ENCODE results near the gene USP37. TPM values are rescaled to one million over a fixed set of nuclear protein-coding genes. Genes with fewer than 3 reads are reported as not detected.

The USP37 gene
- total RNA-seq, 2 experiments from 2014 or later = 27.4 to 30.5 TPM

- H3K4me3 Mint-ChIP-seq = no peak overlapping the region
- peaks cover 56% of the 10 kb centered on the region for H3K36me3 Mint-ChIP-seq (ENCODE audit: low read depth)
- no peaks in the 10 kb centered on the region for H3K27me3 Mint-ChIP-seq
- ChIA-PET POLR2A (no interaction called here), CTCF (no interaction called here)
- DNase-seq = no peak
- H3K4me1 Mint-ChIP-seq = peaks cover 16% of the 10 kb centered on the region
- H3K9me3 Mint-ChIP-seq = no peaks in the 10 kb centered on the region
- H3K27ac Mint-ChIP-seq = no peak overlapping the region
These were observed 82.0 kb downstream of the USP37 start for GRCh38 chr2:218485986-218486667.

- H3K4me1 Mint-ChIP-seq = peaks cover 16% of the 10 kb centered on the region
These were observed 85.5 kb downstream of the USP37 start for GRCh38 chr2:218482651-218483050.

GRCh38 chr2:218479595-218479994, 88.6 kb downstream of the USP37 start:
- no peak overlapping the region for H3K27ac Mint-ChIP-seq
- CTCF ChIA-PET = interaction anchor here (1.4 to 1.7 kb wide), 2 partner anchors 8 to 45 kb away, joined by 3 to 4 read pairs; no protein-coding TSS in a partner anchor
- POLR2A ChIA-PET = no interaction called here
- H3K4me3 Mint-ChIP-seq = no peak overlapping the region
- H3K4me1 Mint-ChIP-seq = peaks cover 16% of the 10 kb centered on the region
- no peak for DNase-seq
- no peaks in the 10 kb centered on the region for H3K9me3 Mint-ChIP-seq
- peaks cover 33% of the 10 kb centered on the region for H3K36me3 Mint-ChIP-seq (ENCODE audit: low read depth)
- H3K27me3 Mint-ChIP-seq = no peaks in the 10 kb centered on the region

More at GRCh38 chr2:218482651-218483050, 85.5 kb downstream of the USP37 start:
- Mint-ChIP-seq H3K27ac (peak overlapping the region; percentile 47), H3K4me3 (no peak overlapping the region), H3K9me3 (no peaks in the 10 kb centered on the region), H3K36me3 (ENCODE audit: low read depth) (peaks cover 44% of the 10 kb centered on the region), H3K27me3 (no peaks in the 10 kb centered on the region)
- ChIA-PET CTCF (no interaction called here), POLR2A (no interaction called here)
- no peak for DNase-seq

- H3K36me3 Mint-ChIP-seq (ENCODE audit: low read depth) = peaks cover 39% of the 10 kb centered on the region
- DNase-seq = no peak
- H3K4me1 Mint-ChIP-seq = peaks cover 12% of the 10 kb centered on the region
- no peak overlapping the region for H3K27ac Mint-ChIP-seq
- ChIA-PET CTCF (no interaction called here), POLR2A (no interaction called here)
- H3K9me3 Mint-ChIP-seq = no peaks in the 10 kb centered on the region
- H3K27me3 Mint-ChIP-seq = no peaks in the 10 kb centered on the region
- no peak overlapping the region for H3K4me3 Mint-ChIP-seq
These were observed 89.6 kb downstream of the USP37 start for GRCh38 chr2:218478544-218478943.

- H3K27me3 Mint-ChIP-seq = no peaks in the 10 kb centered on the region
- no peaks in the 10 kb centered on the region for H3K9me3 Mint-ChIP-seq
- DNase-seq = no peak
- H3K4me3 Mint-ChIP-seq = no peak overlapping the region
- H3K36me3 Mint-ChIP-seq (ENCODE audit: low read depth) = peaks cover 45% of the 10 kb centered on the region
- ChIA-PET CTCF (no interaction called here), POLR2A (no interaction called here)
- H3K4me1 Mint-ChIP-seq = peaks cover 3% of the 10 kb centered on the region
- no peak overlapping the region for H3K27ac Mint-ChIP-seq
These were observed 90.9 kb downstream of the USP37 start for GRCh38 chr2:218477247-218477646.

GRCh38 chr2:218476676-218477075, 91.5 kb downstream of the USP37 start:
- Mint-ChIP-seq H3K27me3 (no peaks in the 10 kb centered on the region), H3K4me1 (peaks cover 5% of the 10 kb centered on the region), H3K4me3 (no peak overlapping the region), H3K36me3 (ENCODE audit: low read depth) (peaks cover 49% of the 10 kb centered on the region), H3K27ac (no peak overlapping the region), H3K9me3 (no peaks in the 10 kb centered on the region)
- ChIA-PET POLR2A (no interaction called here), CTCF (no interaction called here)
- DNase-seq = no peak

GRCh38 chr2:218474527-218474926, 93.6 kb downstream of the USP37 start:
- no peaks in the 10 kb centered on the region for H3K9me3 Mint-ChIP-seq
- ChIA-PET POLR2A (no interaction called here), CTCF (interaction anchor here (1.2 to 1.3 kb wide), 2 partner anchors 11 to 373 kb away, joined by 3 read pairs; no protein-coding TSS in a partner anchor)
- no peak overlapping the region for H3K4me3 Mint-ChIP-seq
- H3K4me1 Mint-ChIP-seq = peaks cover 17% of the 10 kb centered on the region
- H3K36me3 Mint-ChIP-seq (ENCODE audit: low read depth) = peaks cover 56% of the 10 kb centered on the region
- H3K27me3 Mint-ChIP-seq = no peaks in the 10 kb centered on the region
- H3K27ac Mint-ChIP-seq = no peak overlapping the region
- no peak for DNase-seq

GRCh38 chr2:218472988-218473387, 95.2 kb downstream of the USP37 start:
- peaks cover 54% of the 10 kb centered on the region for H3K36me3 Mint-ChIP-seq (ENCODE audit: low read depth)
- POLR2A ChIA-PET = no interaction called here
- no peak for DNase-seq
- no peak overlapping the region for H3K27ac Mint-ChIP-seq
- H3K9me3 Mint-ChIP-seq = no peaks in the 10 kb centered on the region
- H3K4me1 Mint-ChIP-seq = peaks cover 17% of the 10 kb centered on the region
- CTCF ChIA-PET = no interaction called here
- no peaks in the 10 kb centered on the region for H3K27me3 Mint-ChIP-seq
- H3K4me3 Mint-ChIP-seq = no peak overlapping the region

- peaks cover 17% of the 10 kb centered on the region for H3K4me1 Mint-ChIP-seq
- H3K27me3 Mint-ChIP-seq = no peaks in the 10 kb centered on the region
- H3K4me3 Mint-ChIP-seq = no peak overlapping the region
- H3K9me3 Mint-ChIP-seq = no peaks in the 10 kb centered on the region
- DNase-seq = no peak
- peaks cover 49% of the 10 kb centered on the region for H3K36me3 Mint-ChIP-seq (ENCODE audit: low read depth)
- POLR2A ChIA-PET = no interaction called here
- CTCF ChIA-PET = interaction anchor here (0.6 kb wide), 2 partner anchors 9 to 116 kb away, joined by 3 to 4 read pairs; no protein-coding TSS in a partner anchor
- H3K27ac Mint-ChIP-seq = no peak overlapping the region
These were observed 96.2 kb downstream of the USP37 start for GRCh38 chr2:218471982-218472381.

GRCh38 chr2:218471036-218471435, 97.1 kb downstream of the USP37 start:
- Mint-ChIP-seq H3K36me3 (ENCODE audit: low read depth) (peaks cover 49% of the 10 kb centered on the region), H3K27ac (peak overlapping the region; percentile 69), H3K4me3 (no peak overlapping the region), H3K9me3 (no peaks in the 10 kb centered on the region), H3K27me3 (no peaks in the 10 kb centered on the region), H3K4me1 (peaks cover 22% of the 10 kb centered on the region)
- DNase-seq = no peak
- CTCF ChIA-PET = interaction anchor here (0.7 to 1.1 kb wide), 2 partner anchors 9 to 103 kb away, joined by 3 read pairs; no protein-coding TSS in a partner anchor
- POLR2A ChIA-PET = no interaction called here

GRCh38 chr2:218470448-218470847, 97.7 kb downstream of the USP37 start:
- Mint-ChIP-seq H3K4me3 (no peak overlapping the region), H3K36me3 (ENCODE audit: low read depth) (peaks cover 50% of the 10 kb centered on the region), H3K27me3 (no peaks in the 10 kb centered on the region), H3K27ac (peak overlapping the region; percentile 69), H3K9me3 (no peaks in the 10 kb centered on the region), H3K4me1 (peaks cover 24% of the 10 kb centered on the region)
- DNase-seq = no peak
- POLR2A ChIA-PET = no interaction called here
- CTCF ChIA-PET = interaction anchor here (1.1 kb wide), 1 partner anchor 10 kb away, joined by 3 read pairs; no protein-coding TSS in a partner anchor

GRCh38 chr2:218465987-218466633, 102.0 kb downstream of the USP37 start:
- DNase-seq = no peak
- Mint-ChIP-seq H3K27me3 (no peaks in the 10 kb centered on the region), H3K27ac (peak overlapping the region; percentile 31), H3K4me1 (peaks cover 13% of the 10 kb centered on the region), H3K36me3 (ENCODE audit: low read depth) (peaks cover 38% of the 10 kb centered on the region), H3K9me3 (no peaks in the 10 kb centered on the region), H3K4me3 (no peak overlapping the region)
- CTCF ChIA-PET = interaction anchor here (0.6 to 1.3 kb wide), 6 partner anchors 8 to 189 kb away, joined by 3 to 5 read pairs (median 3); partner anchors contain the start of gene CATIP
- POLR2A ChIA-PET = no interaction called here

GRCh38 chr2:218458598-218458997, 109.6 kb downstream of the USP37 start:
- Mint-ChIP-seq H3K27me3 (no peaks in the 10 kb centered on the region), H3K4me1 (no peaks in the 10 kb centered on the region), H3K9me3 (peaks cover 8% of the 10 kb centered on the region), H3K4me3 (no peak overlapping the region), H3K27ac (no peak overlapping the region), H3K36me3 (ENCODE audit: low read depth) (peaks cover 49% of the 10 kb centered on the region)
- CTCF ChIA-PET = interaction anchor here (0.6 to 1.3 kb wide), 2 partner anchors 8 to 15 kb away, joined by 3 to 4 read pairs; no protein-coding TSS in a partner anchor
- POLR2A ChIA-PET = no interaction called here
- DNase-seq = no peak

Data from activated CD4-positive, alpha-beta T cell treated with anti-CD3 and anti-CD28 coated beads, Interleukin-2, amount 10 ng/mL, durations not matched to agents 7 days and 5 days (primary cell).